Measurements from ENCODE around the gene TNFSF9. TPM values are rescaled to one million over a fixed set of nuclear protein-coding genes. Genes with fewer than 3 reads are reported as not detected.

TNFSF9 gene
- polyA plus RNA-seq, 1 of the 3 experiments (the other 2 are of a cell fraction), result 10.7 TPM

GRCh38 chr19:6524311-6524710 lies 6.5 kb upstream of the TNFSF9 start (continued):
- TF ChIP-seq TEAD4 (IDR thresholded peaks at IDR 0.05; ENCODE audit: borderline replicate concordance, insufficient read depth), result no peak
- TF ChIP-seq RCOR1 (IDR thresholded peaks at IDR 0.05; ENCODE audit: low read length), result no peak
- TF ChIP-seq FOXM1 (IDR thresholded peaks at IDR 0.05; ENCODE audit: low read depth), result no peak
- no peak for TF ChIP-seq NFIC (IDR thresholded peaks at IDR 0.05; ENCODE audit: borderline replicate concordance)
- no peak for TF ChIP-seq ELF1 (IDR thresholded peaks at IDR 0.05)
- TF ChIP-seq EP300 (IDR thresholded peaks at IDR 0.05; ENCODE audit: borderline replicate concordance in 1 of 2, low read depth in 1 of 2, low read length in 1 of 2), result no peak
- no peak for TF ChIP-seq MAX (IDR thresholded peaks at IDR 0.05; ENCODE audit: low read depth)
- no peak for TF ChIP-seq YY1 (IDR thresholded peaks at IDR 0.05; ENCODE audit: low read depth)

- WGBS (ENCODE audit: low lambda C conversion rate), result 69% methylated on average over 17 of the region's 17 CpGs
- TF ChIP-seq IRF3 (IDR thresholded peaks at IDR 0.05; ENCODE audit: low read depth, low read length), result no peak
- TF ChIP-seq MXI1 (IDR thresholded peaks at IDR 0.05; ENCODE audit: low read depth, low read length), result no peak
- no peak for TF ChIP-seq PBX3 (IDR thresholded peaks at IDR 0.05)
- TF ChIP-seq RAD21 (IDR thresholded peaks at IDR 0.05; ENCODE audit: low read length), result no peak
- TF ChIP-seq MEF2A (IDR thresholded peaks at IDR 0.05; ENCODE audit: borderline replicate concordance, low read depth), result no peak
- no peak for TF ChIP-seq EZH2phosphoT487 (IDR thresholded peaks at IDR 0.05; ENCODE audit: borderline replicate concordance, low read depth)
- TF ChIP-seq FOXM1 (IDR thresholded peaks at IDR 0.05; ENCODE audit: low read depth), result no peak
- ChIA-PET POLR2A (no interaction called here), CTCF (interaction anchor here (1.9 kb wide), 1 partner anchor 11 kb away, joined by 6 read pairs; no protein-coding TSS in a partner anchor)
- Histone ChIP-seq H3K4me1 (ENCODE audit: control insufficient read depth in 1 of 2, insufficient read depth in 2 of 2, low read depth in 1 of 2, low read length in 1 of 2) (no peaks in the 10 kb centered on the region; a peak in 1 of 4 replicates), H3K9me2 (no peaks in the 10 kb centered on the region), H3K79me2 (ENCODE audit: insufficient read depth) (peaks cover 14% of the 10 kb centered on the region), H3F3A (replicated peaks; ENCODE audit: insufficient read depth) (peaks cover 4% of the 10 kb centered on the region), H3K4me3 (ENCODE audit: low read depth in 2 of 2, low read length in 1 of 2) (no peak overlapping the region), H3K36me3 (replicated peaks in 1 of 2; ENCODE audit: control insufficient read depth in 1 of 2, insufficient read depth in 2 of 2, low read length in 1 of 2) (no peaks in the 10 kb centered on the region), H3K27ac (ENCODE audit: low read depth in 2 of 2, low read length in 1 of 2) (no peak overlapping the region), H4K20me1 (ENCODE audit: insufficient read depth) (no peaks in the 10 kb centered on the region), H2AFZ (ENCODE audit: low read depth) (no peak overlapping the region), H3K4me2 (no peak overlapping the region), H3K9ac (no peak overlapping the region), H3K27me3 (ENCODE audit: insufficient read depth) (peaks cover 15% of the 10 kb centered on the region; the same call in 1 of the 2 replicates), H3K9me3 (no peaks in the 10 kb centered on the region)
- no peak for DNase-seq
Observed at GRCh38 chr19:6527893-6528543, 2.8 kb upstream of the TNFSF9 start.

All from SK-N-SH (cell line).